HCT116 (cell line): ENCODE data around the gene ABTB2. TPM values are rescaled to one million over a fixed set of nuclear protein-coding genes. Genes with fewer than 3 reads are reported as not detected.
A peak's percentile ranks its signal among the peaks of the same experiment; 100 is the strongest.

Experiments used
- ATAC-seq: fragments of 200-7000 bp; cut with Tn5 transposase; 2 replicates; pipeline ENCODE4 v1.9.1; 2020; ENCODE audit warnings: mild to moderate bottlenecking, moderate library complexity
- BruUV-seq: library from RNA; stranded (reverse); fragments of 400-500 nt; replicated peaks from 2 replicates; lab custom pipeline; 2021; lab: Mats Ljungman, UMichigan
- CTCF ChIA-PET: fragments of 300-600 bp; sonication (Branson Sonifier 250); formaldehyde crosslinking; loops from one replicate; lab custom pipeline; 2021; ENCODE audit warnings: antibody characterized with exemption; lab: Charles Lee
- POLR2A ChIA-PET: fragments of 300-600, 350-600 bp; sonication (Branson Sonifier 250); formaldehyde crosslinking; loops from one replicate; lab custom pipeline; 2021; ENCODE audit warnings: antibody characterized with exemption; lab: Charles Lee
- RAD21 ChIA-PET, 2 experiments: fragments of 300-600 bp; sonication (Branson Sonifier 250); formaldehyde crosslinking; loops; one replicate each; lab custom pipeline; 2023; ENCODE audit warnings: low total read pairs in 2 of 2; ENCODE audit not compliant: uncharacterized antibody in 2 of 2, unreplicated experiment in 2 of 2, low non-redundant PET in 1 of 2; lab: Charles Lee
- DNase-seq: peaks from one replicate; pipeline ENCODE4 v3.0.0-alpha.2; 2010; ENCODE audit warnings: low read depth, low spot score
- H2AFZ ChIP-seq: fragments of 200-600 bp; shearing (Covaris generic), sonication (generic); 2 replicates; pipeline ENCODE4 v1.6.1; 2017; ENCODE audit warnings: low read depth, mixed run types, mixed read lengths, antibody characterized with exemption, low read length; ENCODE audit not compliant: poor library complexity, severe bottlenecking
- H3K27ac ChIP-seq: 2 replicates; pipeline ENCODE4 v1.5.1; 2012; ENCODE audit warnings: low read depth, low read length
- H3K27me3 ChIP-seq: fragments of 200-600 bp; sonication (generic); 2 replicates; pipeline ENCODE4 v1.6.1; 2016; ENCODE audit warnings: mixed run types, low read length, mixed read lengths; ENCODE audit not compliant: insufficient read depth
- H3K36me3 ChIP-seq, 2 experiments: fragments of 200-500 bp in 1 of 2; fragments of 200-600 bp in 1 of 2; sonication (Bioruptor generic) in 1 of 2; sonication (generic) in 1 of 2; 2 replicates each; pipeline versions ENCODE4 v1.5.1 to v1.6.1; 2014 to 2016; ENCODE audit warnings: low read length in 2 of 2, inconsistent platforms in 1 of 2, mixed read lengths in 1 of 2, mixed run types in 1 of 2; ENCODE audit not compliant: insufficient read depth in 2 of 2, control insufficient read depth in 1 of 2
- H3K4me1 ChIP-seq, 2 experiments: fragments of 200-600 bp in 1 of 2; sonication (generic) in 1 of 2; 2 replicates each; pipeline versions ENCODE4 v1.5.1 to v1.6.1; 2012 to 2017; ENCODE audit warnings: low read length in 2 of 2, inconsistent platforms in 1 of 2, mild to moderate bottlenecking in 1 of 2, mixed read lengths in 1 of 2, mixed run types in 1 of 2, moderate library complexity in 1 of 2; ENCODE audit not compliant: insufficient read depth in 2 of 2, control insufficient read depth in 1 of 2
- H3K4me2 ChIP-seq: fragments of 200-600 bp; sonication (generic); 2 replicates; pipeline ENCODE4 v1.6.1; 2017; ENCODE audit warnings: mixed run types, low read length, mixed read lengths
- H3K4me3 ChIP-seq, 2 experiments: fragments of 200-600 bp in 1 of 2; sonication (generic) in 1 of 2; replicated peaks in 1 of 2; 2 replicates each; pipeline ENCODE4 v1.5.1; 2011 to 2016; ENCODE audit warnings: low read length in 2 of 2, control low read depth in 1 of 2, low read depth in 1 of 2, mild to moderate bottlenecking in 1 of 2, mixed read lengths in 1 of 2, mixed run types in 1 of 2
- H3K79me2 ChIP-seq: fragments of 200-600 bp; sonication (generic); 2 replicates; pipeline ENCODE4 v1.6.1; 2017; ENCODE audit warnings: mild to moderate bottlenecking, mixed run types, low read length, moderate library complexity, mixed read lengths; ENCODE audit not compliant: insufficient read depth
- H3K9ac ChIP-seq: fragments of 200-600 bp; sonication (generic); 2 replicates; pipeline ENCODE4 v1.6.1; 2016; ENCODE audit warnings: low read length, mixed read lengths
- H3K9me2 ChIP-seq: fragments of 200-600 bp; sonication (generic), shearing (Covaris generic); 2 replicates; pipeline ENCODE4 v1.6.1; 2017; ENCODE audit warnings: mixed run types, mild to moderate bottlenecking, moderate library complexity; ENCODE audit not compliant: insufficient read depth
- H3K9me3 ChIP-seq, 2 experiments: fragments of 200-500 bp in 1 of 2; fragments of 200-600 bp in 1 of 2; sonication (Bioruptor generic) in 1 of 2; sonication (generic) in 1 of 2; 2 replicates each; pipeline ENCODE4 v1.6.1; 2014 to 2017; ENCODE audit warnings: low read length in 2 of 2, mixed read lengths in 2 of 2, inconsistent platforms in 1 of 2, low read depth in 1 of 2, mild to moderate bottlenecking in 1 of 2, mixed run types in 1 of 2, moderate library complexity in 1 of 2; ENCODE audit not compliant: control insufficient read depth in 1 of 2, insufficient read depth in 1 of 2
- H4K20me1 ChIP-seq: fragments of 200-600 bp; sonication (generic), shearing (Covaris generic); 2 replicates; pipeline ENCODE4 v1.6.1; 2017; ENCODE audit warnings: mixed run types, mild to moderate bottlenecking, moderate library complexity; ENCODE audit not compliant: insufficient read depth
- ATF3 ChIP-seq: IDR thresholded peaks from 2 replicates; pipeline ENCODE4 v1.6.1; 2012
- CBX3 ChIP-seq: IDR thresholded peaks from 2 replicates; pipeline ENCODE4 v1.6.1; 2012; ENCODE audit warnings: low read depth
- CEBPB ChIP-seq: IDR thresholded peaks from 2 replicates; pipeline ENCODE4 v1.6.1; 2012; ENCODE audit warnings: low read depth
- EGR1 ChIP-seq: IDR thresholded peaks from 2 replicates; pipeline ENCODE4 v1.6.1; 2012; ENCODE audit warnings: low read depth
- EZH2 ChIP-seq: fragments of 200-600 bp; sonication (generic); IDR thresholded peaks from 2 replicates; pipeline ENCODE4 v1.6.1; 2017; ENCODE audit warnings: antibody characterized with exemption, mixed run types
- EZH2phosphoT487 ChIP-seq: fragments of 200-600 bp; IDR thresholded peaks from 2 replicates; pipeline ENCODE4 v1.6.1; 2018; ENCODE audit warnings: antibody characterized with exemption, borderline replicate concordance
- FOSL1 ChIP-seq: IDR thresholded peaks from 2 replicates; pipeline ENCODE4 v1.6.1; 2012; ENCODE audit warnings: low read depth
- JUND ChIP-seq: IDR thresholded peaks from 2 replicates; pipeline ENCODE4 v1.6.1; 2012
- POLR2A ChIP-seq: IDR thresholded peaks from 2 replicates; pipeline ENCODE4 v1.7.0; 2011; ENCODE audit warnings: borderline replicate concordance; ENCODE audit not compliant: insufficient read depth, insufficient read length; ENCODE audit errors: extremely low read depth
- RAD21 ChIP-seq: IDR thresholded peaks from 2 replicates; pipeline ENCODE4 v1.6.1; 2012; ENCODE audit warnings: low read depth, mild to moderate bottlenecking
- REST ChIP-seq: IDR thresholded peaks from 2 replicates; pipeline ENCODE4 v1.6.1; 2012; ENCODE audit warnings: low read depth
- SIN3A ChIP-seq: IDR thresholded peaks from 2 replicates; pipeline ENCODE4 v1.6.1; 2012; ENCODE audit warnings: low read depth
- SP1 ChIP-seq: IDR thresholded peaks from 2 replicates; pipeline ENCODE4 v1.6.1; 2012; ENCODE audit warnings: low read depth
- SRF ChIP-seq: IDR thresholded peaks from 2 replicates; pipeline ENCODE4 v1.6.1; 2012; ENCODE audit warnings: low read depth
- TCF7L2 ChIP-seq: IDR thresholded peaks from 2 replicates; pipeline ENCODE4 v1.7.0; 2011; ENCODE audit warnings: borderline replicate concordance, inconsistent platforms; ENCODE audit not compliant: insufficient read depth, insufficient read length; ENCODE audit errors: extremely low read depth
- YY1 ChIP-seq: IDR thresholded peaks from 2 replicates; pipeline ENCODE4 v1.6.1; 2011; ENCODE audit warnings: low read length, low read depth, moderate library complexity, mild to moderate bottlenecking; ENCODE audit not compliant: insufficient replicate concordance; ENCODE audit errors: extremely low read depth
- ZFX ChIP-seq: fragments of 450-650 bp; IDR thresholded peaks from 2 replicates; pipeline ENCODE4 v1.6.1; 2017
- intact Hi-C: fragments of 100-400 bp; cut with micrococcal nuclease; formaldehyde crosslinking; loops from 2 replicates; pipeline ENCODE4 v1.10.0; 2022
- total RNA-seq: library from RNA; stranded (reverse); gene quantifications from one replicate; pipeline ENCODE4 v1.2.1, GENCODE V29; 2021; ENCODE audit not compliant: unreplicated experiment
- TF ChIP-seq, protein P1 (sequence below): IDR thresholded peaks from 2 replicates; pipeline ENCODE4 v1.6.1; 2011; ENCODE audit warnings: mild to moderate bottlenecking, low read length, moderate library complexity; ENCODE audit not compliant: insufficient replicate concordance; ENCODE audit errors: extremely low read depth
- TF ChIP-seq, protein P2 (sequence below): IDR thresholded peaks from 2 replicates; pipeline ENCODE4 v1.6.1; 2012

The ABTB2 gene
- total RNA-seq, 1 experiment from 2014 or later, result 6.8 TPM

GRCh38 chr11:34208266-34209135, 149.3 kb downstream of the ABTB2 start:
- H3K36me3 ChIP-seq, result no peaks in the 10 kb centered on the region
- H3K27ac ChIP-seq, result no peak overlapping the region
- peak overlapping the region; percentile 3; the same call in 1 of the 2 replicates for H3K9ac ChIP-seq
- ChIA-PET POLR2A (interaction anchor here (1.2 kb wide), 1 partner anchor 55 kb away, joined by 3 read pairs; no protein-coding TSS in a partner anchor), CTCF (no interaction called here), RAD21 (interaction anchor here in 1 of 2 experiments (1.0 kb wide), 1 partner anchor 34 kb away, joined by 4 read pairs; no protein-coding TSS in a partner anchor)
- no peak overlapping the region for H3K4me3 ChIP-seq
- no peak overlapping the region for H2AFZ ChIP-seq
- intact Hi-C loops, result no loop called here
- H3K4me1 ChIP-seq, result peaks cover 18 to 58% of the 10 kb centered on the region in 2 experiments
- no peaks in the 10 kb centered on the region for H4K20me1 ChIP-seq
- no peak for TF ChIP-seq TCF7L2
- TF ChIP-seq, protein P1, sequence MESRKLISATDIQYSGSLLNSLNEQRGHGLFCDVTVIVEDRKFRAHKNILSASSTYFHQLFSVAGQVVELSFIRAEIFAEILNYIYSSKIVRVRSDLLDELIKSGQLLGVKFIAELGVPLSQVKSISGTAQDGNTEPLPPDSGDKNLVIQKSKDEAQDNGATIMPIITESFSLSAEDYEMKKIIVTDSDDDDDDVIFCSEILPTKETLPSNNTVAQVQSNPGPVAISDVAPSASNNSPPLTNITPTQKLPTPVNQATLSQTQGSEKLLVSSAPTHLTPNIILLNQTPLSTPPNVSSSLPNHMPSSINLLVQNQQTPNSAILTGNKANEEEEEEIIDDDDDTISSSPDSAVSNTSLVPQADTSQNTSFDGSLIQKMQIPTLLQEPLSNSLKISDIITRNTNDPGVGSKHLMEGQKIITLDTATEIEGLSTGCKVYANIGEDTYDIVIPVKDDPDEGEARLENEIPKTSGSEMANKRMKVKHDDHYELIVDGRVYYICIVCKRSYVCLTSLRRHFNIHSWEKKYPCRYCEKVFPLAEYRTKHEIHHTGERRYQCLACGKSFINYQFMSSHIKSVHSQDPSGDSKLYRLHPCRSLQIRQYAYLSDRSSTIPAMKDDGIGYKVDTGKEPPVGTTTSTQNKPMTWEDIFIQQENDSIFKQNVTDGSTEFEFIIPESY, result no peak
- no peak for TF ChIP-seq EZH2
- TF ChIP-seq SIN3A, result no peak
- TF ChIP-seq REST, result no peak
- TF ChIP-seq FOSL1, result no peak
- TF ChIP-seq EGR1, result no peak
- no peak for TF ChIP-seq RAD21
- TF ChIP-seq SP1, result no peak
- TF ChIP-seq POLR2A, result no peak
- TF ChIP-seq ATF3, result no peak
- TF ChIP-seq CBX3, result no peak
- no peak for TF ChIP-seq CEBPB
- TF ChIP-seq SRF, result no peak
- TF ChIP-seq YY1, result no peak
- no peak for TF ChIP-seq EZH2phosphoT487
- TF ChIP-seq ZFX, result no peak
- TF ChIP-seq, protein P2, sequence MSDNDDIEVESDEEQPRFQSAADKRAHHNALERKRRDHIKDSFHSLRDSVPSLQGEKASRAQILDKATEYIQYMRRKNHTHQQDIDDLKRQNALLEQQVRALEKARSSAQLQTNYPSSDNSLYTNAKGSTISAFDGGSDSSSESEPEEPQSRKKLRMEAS, result no peak
- TF ChIP-seq JUND, result no peak
- TF ChIP-seq, all 23 proteins: peak for 0
- Histone ChIP-seq H3K9me2 (no peaks in the 10 kb centered on the region), H3K79me2 (no peaks in the 10 kb centered on the region), H3K9me3 (no peaks in the 10 kb centered on the region), H3K27me3 (no peaks in the 10 kb centered on the region), H3K4me2 (peak overlapping the region; percentile 47)
- no TSS peak for BruUV-seq
- ATAC-seq (peak; percentile 28; the same call in 1 of the 2 replicates), DNase-seq (no peak)
